Activated B cell treated with CpG ODN at 0.5 μM for 24 hours (primary cell): Measurements from ENCODE around the gene DCST1. TPM values are rescaled to one million over a fixed set of nuclear protein-coding genes. Genes with fewer than 3 reads are reported as not detected.

Experiments
- ATAC-seq: fragments of 200-7000 bp; cut with Tn5 transposase; one replicate; pipeline ENCODE4 v1.10.0; 2021; ENCODE audit warnings: low read depth, mild to moderate bottlenecking, moderate library complexity
- CTCF ChIA-PET: fragments of 350-600 bp; sonication (Branson Sonifier 250); formaldehyde crosslinking; loops from one replicate; lab custom pipeline; 2021; ENCODE audit warnings: antibody characterized with exemption; lab: Charles Lee
- POLR2A ChIA-PET: fragments of 350-600 bp; sonication (Branson Sonifier 250); formaldehyde crosslinking; loops from one replicate; lab custom pipeline; 2021; ENCODE audit warnings: antibody characterized with exemption; lab: Charles Lee
- DNase-seq: peaks from one replicate; pipeline ENCODE4 v3.0.0; 2022
- H3K27ac Mint-ChIP-seq: one replicate; pipeline ENCODE4 v1.8.0; 2020; ENCODE audit warnings: mixed read lengths
- H3K27me3 Mint-ChIP-seq: one replicate; pipeline ENCODE4 v1.8.0; 2021; ENCODE audit warnings: mixed read lengths
- H3K36me3 Mint-ChIP-seq: one replicate; pipeline ENCODE4 v1.8.0; 2021; ENCODE audit warnings: low read depth, mixed read lengths
- H3K4me1 Mint-ChIP-seq: one replicate; pipeline ENCODE4 v1.8.0; 2021; ENCODE audit warnings: mixed read lengths
- H3K4me3 Mint-ChIP-seq: one replicate; pipeline ENCODE4 v1.8.0; 2020; ENCODE audit warnings: mild to moderate bottlenecking, mixed read lengths
- H3K9me3 Mint-ChIP-seq: one replicate; pipeline ENCODE4 v1.8.0; 2020; ENCODE audit warnings: mixed read lengths
- intact Hi-C: fragments of 100-400 bp; cut with micrococcal nuclease; formaldehyde crosslinking; loops from one replicate; pipeline ENCODE4 v1.15.1; 2024
- total RNA-seq: library from RNA; stranded (reverse); gene quantifications from 2 replicates; pipeline ENCODE4 v1.2.3, GENCODE V29; 2022
- TF ChIP-seq, protein P1 (sequence below): fragments of 200-600 bp; IDR thresholded peaks from one replicate; pipeline ENCODE4 v1.8.0; 2022; ENCODE audit warnings: antibody characterized with exemption, mild to moderate bottlenecking

DCST1 gene
- total RNA-seq, 1 donor from 2014 or later = not detected

DNA sequence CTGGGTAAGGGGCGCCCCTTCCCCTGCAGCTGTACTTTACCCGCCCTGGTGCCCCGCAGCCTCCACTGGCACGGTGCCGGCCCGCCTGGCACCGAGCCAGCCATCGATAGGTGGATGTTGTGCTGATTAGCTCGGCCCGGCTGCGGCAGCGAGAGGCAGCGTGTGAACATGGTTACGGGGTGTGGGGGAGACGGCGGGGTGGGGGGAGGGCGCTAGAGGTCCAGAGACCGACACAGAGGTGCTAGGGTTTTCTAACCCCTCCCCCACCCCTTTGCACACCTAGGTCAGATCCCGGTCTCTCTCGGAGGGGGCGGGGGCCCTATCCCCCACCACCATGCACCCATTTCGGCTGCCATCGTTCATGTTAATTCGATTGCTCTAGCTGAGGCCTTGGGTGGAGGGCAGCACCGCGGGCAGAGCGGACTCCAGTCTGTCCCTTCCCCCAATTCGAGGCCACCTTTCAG is 36.6 kb downstream of the DCST1 start:
- ChIA-PET CTCF (interaction anchor here (0.6 to 2.5 kb wide), 6 partner anchors 8 to 511 kb away, joined by 3 to 16 read pairs (median 3); partner anchors contain the start of gene SLC50A1), POLR2A (interaction anchor here (0.5 to 1.9 kb wide), 9 partner anchors 9 to 134 kb away, joined by 3 to 12 read pairs (median 4); partner anchors contain the start of genes ADAM15 and PMVK)
- peaks cover 53% of the 10 kb centered on the region for H3K4me1 Mint-ChIP-seq
- H3K27ac Mint-ChIP-seq = no peak overlapping the region
- no peaks in the 10 kb centered on the region for H3K27me3 Mint-ChIP-seq
- DNase-seq (no peak), ATAC-seq (no peak)
- H3K36me3 Mint-ChIP-seq = peaks cover 22% of the 10 kb centered on the region
- TF ChIP-seq, protein P1, sequence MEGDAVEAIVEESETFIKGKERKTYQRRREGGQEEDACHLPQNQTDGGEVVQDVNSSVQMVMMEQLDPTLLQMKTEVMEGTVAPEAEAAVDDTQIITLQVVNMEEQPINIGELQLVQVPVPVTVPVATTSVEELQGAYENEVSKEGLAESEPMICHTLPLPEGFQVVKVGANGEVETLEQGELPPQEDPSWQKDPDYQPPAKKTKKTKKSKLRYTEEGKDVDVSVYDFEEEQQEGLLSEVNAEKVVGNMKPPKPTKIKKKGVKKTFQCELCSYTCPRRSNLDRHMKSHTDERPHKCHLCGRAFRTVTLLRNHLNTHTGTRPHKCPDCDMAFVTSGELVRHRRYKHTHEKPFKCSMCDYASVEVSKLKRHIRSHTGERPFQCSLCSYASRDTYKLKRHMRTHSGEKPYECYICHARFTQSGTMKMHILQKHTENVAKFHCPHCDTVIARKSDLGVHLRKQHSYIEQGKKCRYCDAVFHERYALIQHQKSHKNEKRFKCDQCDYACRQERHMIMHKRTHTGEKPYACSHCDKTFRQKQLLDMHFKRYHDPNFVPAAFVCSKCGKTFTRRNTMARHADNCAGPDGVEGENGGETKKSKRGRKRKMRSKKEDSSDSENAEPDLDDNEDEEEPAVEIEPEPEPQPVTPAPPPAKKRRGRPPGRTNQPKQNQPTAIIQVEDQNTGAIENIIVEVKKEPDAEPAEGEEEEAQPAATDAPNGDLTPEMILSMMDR = no peak
- intact Hi-C loops = no loop called here
- H3K4me3 Mint-ChIP-seq = peak overlapping the region; percentile 55
- no peaks in the 10 kb centered on the region for H3K9me3 Mint-ChIP-seq

DNA sequence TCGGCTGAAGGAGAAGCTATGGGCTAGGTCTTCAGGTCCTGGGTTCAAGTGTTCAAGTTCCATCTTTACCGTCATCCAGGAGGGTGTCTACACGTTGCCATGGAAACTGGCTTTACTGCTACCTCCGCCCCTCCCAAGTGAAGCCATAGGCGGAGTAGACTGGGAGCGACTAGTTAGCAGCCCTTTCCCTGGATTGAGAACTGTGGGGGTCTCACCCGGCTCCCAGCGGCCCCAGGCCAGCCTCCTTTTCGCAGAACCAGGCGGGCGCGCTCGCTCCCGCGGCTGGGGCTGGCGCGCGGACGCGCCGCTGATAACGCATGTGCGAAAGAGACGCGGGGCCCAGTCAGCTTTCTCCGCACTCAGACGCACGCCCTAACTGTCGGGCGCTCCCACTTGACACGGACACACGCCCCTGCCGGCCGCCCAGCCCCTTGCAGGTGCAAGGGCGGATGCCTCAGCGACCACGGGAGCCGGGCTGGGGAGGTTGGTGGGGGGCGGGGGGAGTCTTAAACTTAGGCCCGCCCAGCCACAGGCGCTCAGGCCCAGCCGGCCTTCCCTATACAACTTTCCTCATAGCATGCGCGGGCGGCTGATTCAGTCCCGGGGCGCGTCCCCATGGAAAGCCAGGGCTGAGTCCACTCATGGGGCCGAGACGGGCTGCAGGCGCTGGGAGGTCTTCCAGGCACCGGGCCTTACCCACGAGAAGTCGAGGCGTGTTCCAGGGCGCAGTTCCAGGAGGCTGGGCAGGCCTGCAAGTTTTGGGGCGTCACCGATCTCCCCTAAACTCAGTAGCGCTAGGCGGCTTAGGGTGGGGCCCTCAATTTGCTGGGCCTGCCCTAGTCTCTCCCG is 37.3 kb downstream of the DCST1 start:
- Mint-ChIP-seq H3K36me3 (peaks cover 22% of the 10 kb centered on the region), H3K27me3 (no peaks in the 10 kb centered on the region), H3K4me3 (peak overlapping the region; percentile 55), H3K27ac (peak overlapping the region; percentile 77), H3K4me1 (peaks cover 54% of the 10 kb centered on the region), H3K9me3 (no peaks in the 10 kb centered on the region)
- CTCF ChIA-PET = interaction anchor here (0.6 to 2.5 kb wide), 7 partner anchors 9 to 511 kb away, joined by 3 to 16 read pairs (median 3); partner anchors contain the start of genes ADAM15 and SLC50A1
- DNase-seq (peak; percentile 72), ATAC-seq (peak; percentile 99)
- TF ChIP-seq, protein P1 = no peak
- POLR2A ChIA-PET = interaction anchor here (0.6 to 1.9 kb wide), 9 partner anchors 9 to 134 kb away, joined by 3 to 7 read pairs (median 3); partner anchors contain the start of gene PMVK
- intact Hi-C loops = loop anchor here (1.0 kb wide), 3 partner anchors 8 to 13 kb away; partner anchors contain the start of gene EFNA4

- Mint-ChIP-seq H3K27me3 (no peaks in the 10 kb centered on the region), H3K9me3 (no peaks in the 10 kb centered on the region), H3K4me1 (peaks cover 47% of the 10 kb centered on the region), H3K27ac (peak overlapping the region; percentile 77), H3K4me3 (peak overlapping the region; percentile 50), H3K36me3 (peaks cover 17% of the 10 kb centered on the region)
- POLR2A ChIA-PET = interaction anchor here (0.6 to 1.7 kb wide), 4 partner anchors 8 to 108 kb away, joined by 3 to 7 read pairs (median 3); partner anchors contain the start of gene EFNA4
- CTCF ChIA-PET = interaction anchor here (1.4 to 2.5 kb wide), 2 partner anchors 13 to 21 kb away, joined by 3 to 16 read pairs; partner anchors contain the start of gene ADAM15
- DNase-seq (no peak), ATAC-seq (no peak)
- TF ChIP-seq, protein P1 = no peak
- intact Hi-C loops = loop anchor here (1.0 kb wide), 3 partner anchors 8 to 13 kb away; partner anchors contain the start of gene EFNA4
Observed at GRCh38 chr1:155071701-155072100, 38.1 kb downstream of the DCST1 start.

GRCh38 chr1:155072531-155073289 is 39.1 kb downstream of the DCST1 start:
- H3K4me1 Mint-ChIP-seq = peaks cover 39% of the 10 kb centered on the region
- peaks cover 10% of the 10 kb centered on the region for H3K36me3 Mint-ChIP-seq
- intact Hi-C loops = no loop called here
- H3K4me3 Mint-ChIP-seq = no peak overlapping the region
- no peaks in the 10 kb centered on the region for H3K9me3 Mint-ChIP-seq
- DNase-seq = no peak
- CTCF ChIA-PET = interaction anchor here (0.9 to 2.5 kb wide), 3 partner anchors 11 to 22 kb away, joined by 3 to 16 read pairs (median 3); partner anchors contain the start of gene ADAM15
- H3K27ac Mint-ChIP-seq = no peak overlapping the region
- POLR2A ChIA-PET = interaction anchor here (1.7 kb wide), 1 partner anchor 9 kb away, joined by 7 read pairs; the partner anchor contains the start of gene EFNA4
- ATAC-seq = no peak
- TF ChIP-seq, protein P1 = no peak
- no peaks in the 10 kb centered on the region for H3K27me3 Mint-ChIP-seq
